Measurements from ENCODE around the gene PHTF2.

The PHTF2 gene

GRCh38 chr7:77931841-77932240 is 133.3 kb downstream of the PHTF2 start:
- DNase-seq (ENCODE audit: low read depth), result no peak

DNA sequence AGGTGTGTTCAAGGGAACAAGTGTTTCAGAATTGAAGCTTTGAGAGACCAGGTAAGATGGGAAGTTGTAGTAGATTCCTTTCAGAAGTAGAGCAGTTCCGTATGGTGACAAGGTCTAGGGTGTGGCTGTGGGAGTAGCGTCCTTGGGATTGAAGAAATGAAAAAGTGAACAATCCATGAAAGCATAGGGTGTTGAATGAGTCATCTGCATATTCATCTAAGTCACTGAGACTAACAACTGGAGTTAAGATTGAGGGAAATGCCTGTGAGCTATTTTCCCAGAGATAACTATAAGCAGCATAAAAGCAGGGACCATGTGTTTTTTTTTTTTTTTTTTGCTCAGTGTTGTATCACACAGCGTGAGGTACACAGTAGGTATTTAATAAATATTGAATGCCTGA is 134.8 kb downstream of the PHTF2 start:
- DNase-seq (ENCODE audit: low read depth), result no peak

GRCh38 chr7:77935652-77936348 is 137.2 kb downstream of the PHTF2 start:
- no peak for DNase-seq (ENCODE audit: low read depth)

DNA sequence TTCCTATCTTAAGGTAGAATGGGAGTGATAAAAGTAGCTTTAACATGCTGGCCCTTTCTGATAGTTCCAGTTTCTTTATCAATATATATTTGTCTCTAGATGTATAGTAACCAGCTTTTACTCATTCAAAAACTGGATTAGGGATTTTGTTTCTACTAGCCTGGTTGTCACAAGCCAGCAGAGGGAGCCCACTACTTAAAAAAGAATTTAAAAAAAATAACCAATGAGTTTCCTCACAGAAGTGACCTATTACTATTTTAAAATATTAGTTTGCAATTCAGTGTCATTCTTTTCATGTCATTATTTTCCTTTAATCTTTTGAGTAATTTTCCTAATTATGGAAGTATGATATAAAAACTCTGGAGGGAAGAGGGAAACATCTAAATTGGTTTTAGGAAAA is 142.1 kb downstream of the PHTF2 start:
- DNase-seq (ENCODE audit: low read depth), result no peak

GRCh38 chr7:77942431-77942830 is 143.9 kb downstream of the PHTF2 start:
- no peak for DNase-seq (ENCODE audit: low read depth)

DNA sequence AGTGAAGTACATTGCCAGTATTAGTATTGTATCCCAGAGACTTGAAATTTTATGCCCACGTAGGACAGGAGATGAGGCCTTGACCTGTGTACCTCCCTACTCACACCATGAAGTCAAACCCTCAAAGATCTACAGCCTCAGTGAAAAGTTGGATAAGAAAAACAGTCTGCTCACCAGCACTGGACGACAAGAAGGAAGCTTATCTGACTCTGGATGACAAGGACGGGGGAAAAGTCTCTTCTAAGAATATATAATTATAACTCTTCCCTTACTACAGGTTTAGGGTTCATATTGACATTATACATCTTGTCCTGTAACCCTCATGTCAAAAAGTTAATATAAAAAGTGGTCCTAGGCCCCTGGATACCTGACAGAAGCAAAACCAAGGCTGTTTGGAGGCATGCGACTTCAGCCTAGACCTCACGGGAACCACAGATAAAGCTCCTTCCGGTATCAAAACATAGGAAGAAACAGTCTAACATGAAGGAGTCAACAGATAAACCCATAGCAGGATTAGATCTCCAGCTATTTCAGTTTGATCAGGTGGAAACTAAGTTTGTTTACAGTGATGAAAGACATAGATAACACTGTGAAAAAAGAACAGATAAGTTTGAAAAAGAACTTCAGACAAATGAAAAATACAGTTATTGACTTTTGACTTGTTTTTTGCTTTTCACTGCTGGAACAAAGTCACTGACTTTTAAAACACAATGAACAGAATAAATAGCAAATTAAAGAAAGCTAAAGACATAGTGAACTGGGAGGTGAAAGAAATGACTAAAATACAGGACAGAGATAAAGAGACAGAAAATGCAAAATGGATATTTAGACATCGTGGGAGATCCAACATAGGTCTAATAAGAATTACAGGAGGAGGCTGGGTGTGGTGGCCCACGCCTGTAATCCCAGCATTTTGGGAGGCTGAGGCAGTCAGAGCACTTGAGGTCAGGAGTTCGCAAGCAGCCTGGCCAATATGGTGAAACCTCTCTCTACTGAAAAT is 145.9 kb downstream of the PHTF2 start:
- no peak for DNase-seq (ENCODE audit: low read depth)

GRCh38 chr7:77950548-77950947 is 152.0 kb downstream of the PHTF2 start:
- DNase-seq (ENCODE audit: low read depth), result no peak

- DNase-seq (ENCODE audit: low read depth), result no peak
These were observed 156.4 kb downstream of the PHTF2 start for GRCh38 chr7:77954773-77955555.

DNA sequence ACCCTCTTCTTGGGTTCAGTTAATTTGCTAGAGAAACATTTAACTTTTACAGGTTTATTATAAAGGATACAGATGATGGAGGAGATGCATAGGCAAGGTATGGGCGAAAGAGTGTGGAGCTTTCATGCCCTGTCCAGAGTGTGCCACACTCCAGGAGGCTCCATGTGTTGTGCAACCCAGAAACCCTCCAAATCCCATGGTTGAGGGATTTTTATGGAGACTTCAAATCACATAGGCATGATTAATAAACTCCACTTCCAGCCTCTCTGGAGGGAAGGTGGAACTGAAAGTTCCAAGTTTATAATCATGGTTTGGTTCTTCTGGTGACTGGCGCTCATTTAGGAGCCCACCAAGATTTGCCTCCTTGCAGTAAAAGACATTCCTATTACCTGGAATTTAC is 159.9 kb downstream of the PHTF2 start:
- no peak for DNase-seq (ENCODE audit: low read depth)

- no peak for DNase-seq (ENCODE audit: low read depth)
These were observed 160.5 kb downstream of the PHTF2 start for GRCh38 chr7:77959080-77959479.

- DNase-seq (ENCODE audit: low read depth), result no peak
These were observed 161.8 kb downstream of the PHTF2 start for GRCh38 chr7:77960336-77960735.

DNA sequence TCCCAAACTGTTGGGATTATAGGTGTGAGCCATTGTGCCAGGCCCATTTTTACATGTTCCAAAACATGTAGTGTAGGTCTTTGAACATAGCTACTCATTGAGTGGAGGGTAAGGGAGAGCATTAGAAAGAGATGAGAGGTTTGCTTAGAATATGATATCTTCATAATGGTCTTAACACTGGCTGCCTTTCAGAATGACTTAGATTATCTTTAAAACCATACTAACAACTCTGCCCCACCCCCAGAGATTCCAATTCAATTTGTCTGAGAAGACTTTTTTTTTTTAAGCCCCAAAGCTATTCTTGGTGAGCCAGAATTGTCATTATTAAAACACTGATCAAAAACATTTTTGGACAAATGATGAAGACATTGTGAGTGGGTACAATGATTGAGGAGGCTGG is 168.9 kb downstream of the PHTF2 start:
- DNase-seq (ENCODE audit: low read depth), result no peak

DNA sequence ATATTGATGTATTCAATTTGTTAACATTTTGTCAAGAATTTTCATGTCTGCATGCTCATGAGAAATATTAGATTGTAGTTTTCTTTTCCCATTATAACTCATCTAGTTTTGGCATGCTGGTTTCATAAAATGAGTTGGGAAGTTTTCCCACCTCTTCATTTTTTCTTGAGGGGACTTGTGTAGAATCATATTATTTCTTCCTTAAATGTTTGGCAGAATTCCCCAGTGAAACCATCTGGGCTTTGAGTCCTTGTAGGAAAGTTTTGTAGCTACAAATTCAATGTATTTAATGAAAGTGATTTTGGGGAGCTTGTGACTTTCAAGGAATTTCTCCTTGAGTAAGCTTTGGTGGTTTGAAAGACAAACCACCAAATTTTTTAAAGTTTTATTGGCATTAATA is 173.2 kb downstream of the PHTF2 start:
- DNase-seq (ENCODE audit: low read depth), result no peak

DNA sequence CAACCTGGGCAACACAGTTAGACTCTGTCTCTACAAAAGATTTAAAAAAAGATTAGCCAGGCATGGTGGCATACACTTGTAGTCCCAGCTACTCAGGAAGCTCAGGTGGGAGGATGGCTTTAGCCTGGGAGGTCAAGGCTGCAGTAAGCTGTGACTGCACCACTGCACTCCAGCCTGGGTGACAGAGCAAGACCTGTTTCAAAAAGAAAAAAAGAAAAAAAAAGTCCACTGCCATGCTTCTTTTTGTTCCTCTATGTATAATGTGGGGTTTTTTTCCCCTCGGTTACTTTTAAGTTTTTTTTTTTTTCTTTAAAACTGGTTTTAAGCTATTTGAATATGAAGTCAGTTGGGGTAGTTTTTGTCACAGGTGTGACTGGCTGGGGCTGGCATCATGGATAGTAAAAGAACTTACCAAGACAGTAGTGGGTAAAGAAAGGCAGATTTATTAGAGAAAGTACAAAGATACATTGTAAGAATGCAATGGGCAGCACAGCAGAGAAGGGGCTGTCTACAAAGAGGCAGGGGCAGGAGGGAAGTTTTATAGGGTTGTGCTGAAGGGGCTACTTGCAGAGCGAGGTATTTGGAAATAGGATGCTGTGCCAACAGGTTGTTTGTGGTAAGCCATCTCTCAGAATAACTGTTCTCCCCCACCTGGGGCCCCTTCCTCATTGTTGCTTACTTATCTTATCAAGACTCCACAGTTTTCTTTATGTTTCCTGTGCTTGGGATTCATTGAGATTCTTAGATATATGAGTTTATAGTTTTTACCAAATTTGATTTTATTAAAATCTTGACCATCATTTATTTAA is 177.3 kb downstream of the PHTF2 start:
- no peak for DNase-seq (ENCODE audit: low read depth)

DNA sequence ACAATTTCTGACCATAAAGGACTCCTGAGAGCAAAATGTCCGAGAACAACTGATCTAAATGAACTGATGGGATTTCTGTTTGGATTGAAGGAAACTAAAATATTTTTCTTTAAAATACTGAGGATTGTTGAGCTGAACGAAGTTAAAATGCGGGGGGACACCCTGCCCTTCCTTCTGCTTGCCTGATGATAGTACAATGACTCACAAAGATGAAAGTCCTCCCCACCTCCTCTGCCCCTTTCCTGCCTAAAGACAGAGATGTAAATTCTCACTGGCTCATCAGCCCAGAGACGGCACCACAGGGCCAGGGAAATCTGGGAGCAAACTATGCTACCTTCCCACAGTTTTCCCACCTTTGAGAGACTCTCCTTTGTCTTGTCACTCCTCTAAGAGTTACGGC is 180.6 kb downstream of the PHTF2 start:
- no peak for DNase-seq (ENCODE audit: low read depth)

DNA sequence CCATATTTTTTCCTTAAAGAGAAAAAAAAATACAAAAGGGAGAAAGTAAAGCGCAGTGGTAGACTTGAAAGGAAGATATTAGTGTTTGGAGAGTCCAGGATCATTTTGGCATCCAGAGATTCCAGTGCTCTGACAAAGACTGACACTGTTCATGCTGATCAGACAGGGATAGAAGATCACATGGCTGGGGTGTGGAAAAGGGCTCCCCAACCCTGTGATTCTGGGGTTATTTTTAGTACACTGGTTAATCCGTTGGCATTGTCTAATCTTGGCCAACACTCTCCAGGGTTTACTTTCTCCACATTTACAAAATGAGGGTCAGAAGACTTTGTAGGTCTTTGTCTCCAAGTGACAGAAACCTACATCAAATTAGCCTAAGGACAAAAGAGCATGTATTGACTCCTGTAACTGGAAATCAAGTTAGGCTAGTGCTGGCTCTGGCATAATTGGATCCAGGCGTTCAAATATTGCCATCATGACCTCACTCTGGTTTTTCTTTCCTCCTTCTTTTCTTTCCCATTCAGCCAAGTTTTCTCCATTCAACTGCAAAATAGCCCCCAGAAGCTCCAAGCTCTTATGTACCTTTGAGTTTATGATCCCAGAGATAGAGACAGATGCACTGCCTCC is 181.6 kb downstream of the PHTF2 start:
- no peak for DNase-seq (ENCODE audit: low read depth)

DNA sequence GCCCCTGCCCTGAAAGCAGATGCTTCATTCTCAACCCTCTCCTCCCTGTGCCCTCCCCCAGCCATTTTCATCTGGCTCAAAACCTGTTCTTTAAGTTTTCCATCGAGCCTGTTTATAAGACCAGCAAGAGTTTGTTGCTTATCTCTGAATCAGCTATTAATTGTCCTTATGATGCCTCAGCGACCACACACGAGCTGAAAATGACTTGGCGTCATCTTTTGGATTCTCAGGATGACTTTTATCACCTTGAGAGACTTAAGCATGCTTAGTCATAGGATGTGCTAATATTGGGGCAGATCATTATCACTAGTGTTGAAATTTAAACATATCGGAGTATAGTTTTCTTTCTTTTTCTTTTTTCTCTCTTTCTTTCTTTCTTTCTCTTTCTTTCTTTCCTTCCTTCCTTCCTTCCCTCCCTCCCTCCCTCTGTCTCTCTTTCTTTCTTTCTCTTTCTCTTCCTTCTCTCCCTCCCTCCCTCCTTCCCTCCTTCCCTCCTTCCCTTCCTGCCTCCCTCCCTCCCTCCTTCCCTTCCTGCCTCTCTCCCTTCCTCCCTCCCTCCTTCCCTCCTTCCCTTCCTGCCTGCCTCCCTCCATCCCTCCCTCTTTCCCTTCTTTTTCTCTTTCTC is 184.5 kb downstream of the PHTF2 start:
- no peak for DNase-seq (ENCODE audit: low read depth)

DNA sequence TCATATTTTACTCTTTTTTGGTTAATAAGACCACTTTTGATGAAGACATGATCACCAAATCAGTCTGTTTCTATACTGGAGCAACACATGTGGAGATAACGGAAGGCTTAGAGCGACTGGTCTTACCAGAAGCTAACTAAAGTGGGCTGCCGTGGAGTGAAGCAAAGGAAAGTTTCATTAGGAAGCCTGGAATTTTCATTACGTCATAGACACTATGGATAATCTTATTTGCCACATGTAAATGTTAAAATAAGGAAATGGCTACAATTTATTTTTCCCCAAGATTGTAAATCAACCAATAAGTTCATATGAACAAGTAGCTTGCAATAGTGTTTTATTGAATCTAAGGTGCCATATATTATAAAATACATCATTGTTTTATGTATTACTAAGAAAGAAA is 185.4 kb downstream of the PHTF2 start:
- no peak for DNase-seq (ENCODE audit: low read depth)

- no peak for DNase-seq (ENCODE audit: low read depth)
These were observed 186.8 kb downstream of the PHTF2 start for GRCh38 chr7:77985232-77985973.

- DNase-seq (ENCODE audit: low read depth), result no peak
These were observed 187.4 kb downstream of the PHTF2 start for GRCh38 chr7:77985974-77986339.
